Cardiac muscle cell (in vitro differentiated cells and primary cell): ENCODE results near the gene GPR55. TPM values are rescaled to one million over a fixed set of nuclear protein-coding genes. Genes with fewer than 3 reads are reported as not detected.

Source experiments
- DNase-seq, 2 donors: peaks; one replicate each; pipeline versions ENCODE4 v3.0.0 to v3.0.0-alpha.2; 2010 to 2017; ENCODE audit warnings: low read depth in 1 of 2, low spot score in 1 of 2
- H3K27ac ChIP-seq: fragments of 200-600 bp; sonication (generic); 2 replicates; pipeline ENCODE4 v1.5.1; 2016
- H3K27me3 ChIP-seq: fragments of 200-600 bp; sonication (generic); 2 replicates; pipeline ENCODE4 v1.6.0; 2016; ENCODE audit warnings: control low read depth
- H3K36me3 ChIP-seq: fragments of 200-600 bp; sonication (generic); 2 replicates; pipeline ENCODE4 v1.5.1; 2016; ENCODE audit warnings: control low read depth
- H3K4me1 ChIP-seq: fragments of 200-600 bp; sonication (generic); 2 replicates; pipeline ENCODE4 v1.8.1; 2017; ENCODE audit warnings: low read depth, mild to moderate bottlenecking, mixed run types
- H3K4me3 ChIP-seq: fragments of 200-600 bp; sonication (generic); 2 replicates; pipeline ENCODE4 v1.5.1; 2016; ENCODE audit warnings: mild to moderate bottlenecking
- H3K9me3 ChIP-seq: fragments of 200-600 bp; sonication (generic); 2 replicates; pipeline ENCODE4 v1.5.1; 2017; ENCODE audit warnings: low read depth, mild to moderate bottlenecking, control low read depth
- CTCF ChIP-seq: IDR thresholded peaks from 2 replicates; pipeline ENCODE4 v1.5.1; 2012; ENCODE audit warnings: low read depth, mild to moderate bottlenecking, low read length
- polyA plus RNA-seq: library from polyadenylated mRNA; unstranded; fragments of >200 nt; fragmentation: Nextera tagmentation; extraction: Ambion mirVana; gene quantifications from 2 replicates; pipeline ENCODE4 v1.2.1, GENCODE V29; 2016
- total RNA-seq: library from RNA; depleted of rRNA; stranded (reverse); fragments of >200 nt; gene quantifications from 2 replicates; pipeline ENCODE4 v1.2.3, GENCODE V29; 2016

GPR55 gene
- total and polyA plus RNA-seq, 2 experiments from 2014 or later: not detected

GRCh38 chr2:230870544-230871360 is 54.3 kb downstream of the GPR55 start:
- H3K27me3 ChIP-seq: no peaks in the 10 kb centered on the region
- DNase-seq: peak in 1 of 2 donors; percentile 66
- H3K27ac ChIP-seq: peak overlapping the region; percentile 92
- no peaks in the 10 kb centered on the region for H3K9me3 ChIP-seq
- H3K4me3 ChIP-seq: no peak overlapping the region
- no peak for TF ChIP-seq CTCF
- H3K4me1 ChIP-seq: peaks cover 64% of the 10 kb centered on the region
- H3K36me3 ChIP-seq: peaks cover 16% of the 10 kb centered on the region

- no peaks in the 10 kb centered on the region for H3K9me3 ChIP-seq
- no peak for DNase-seq
- no peaks in the 10 kb centered on the region for H3K27me3 ChIP-seq
- TF ChIP-seq CTCF: no peak
- H3K27ac ChIP-seq: peak overlapping the region; percentile 92
- peaks cover 12% of the 10 kb centered on the region for H3K36me3 ChIP-seq
- peaks cover 64% of the 10 kb centered on the region for H3K4me1 ChIP-seq
- no peak overlapping the region for H3K4me3 ChIP-seq
These were observed 55.0 kb downstream of the GPR55 start for GRCh38 chr2:230869914-230870543.

- Histone ChIP-seq H3K9me3 (no peaks in the 10 kb centered on the region), H3K27me3 (no peaks in the 10 kb centered on the region), H3K27ac (peak overlapping the region; percentile 92), H3K4me1 (peaks cover 64% of the 10 kb centered on the region), H3K36me3 (peaks cover 7% of the 10 kb centered on the region), H3K4me3 (peak overlapping the region; percentile 10)
- DNase-seq: peak in 1 of 2 donors; percentile 39
- no peak for TF ChIP-seq CTCF
These were observed 55.8 kb downstream of the GPR55 start for GRCh38 chr2:230868947-230869913.

GRCh38 chr2:230868161-230868946 is 56.7 kb downstream of the GPR55 start:
- H3K27me3 ChIP-seq: no peaks in the 10 kb centered on the region
- no peaks in the 10 kb centered on the region for H3K36me3 ChIP-seq
- peaks cover 64% of the 10 kb centered on the region for H3K4me1 ChIP-seq
- DNase-seq: peak; percentile 39 to 77
- no peak for TF ChIP-seq CTCF
- H3K4me3 ChIP-seq: peak overlapping the region; percentile 10
- H3K27ac ChIP-seq: peak overlapping the region; percentile 92
- no peaks in the 10 kb centered on the region for H3K9me3 ChIP-seq
